Measurements from ENCODE around the gene STX19.

GRCh38 chr3:93973131-93974126 lies 55.0 kb downstream of the STX19 start, which contains the start of gene PROS1:
- no peak for TF ChIP-seq CTCF (IDR thresholded peaks at IDR 0.05)
- no peak for TF ChIP-seq EZH2 (IDR thresholded peaks at IDR 0.05; ENCODE audit: borderline replicate concordance, insufficient read depth, low read depth, low read length, poor library complexity, severe bottlenecking)
